CD14-positive monocyte (primary cell): ENCODE measurements around the gene GAL3ST2. TPM values are rescaled to one million over a fixed set of nuclear protein-coding genes. Genes with fewer than 3 reads are reported as not detected.

ENCODE experiments used
- DNase-seq, 3 donors: peaks; one replicate each; pipeline ENCODE4 v3.0.0-alpha.2; 2011 to 2022
- H2AFZ ChIP-seq: 2 replicates; pipeline ENCODE4 v1.6.0; 2012; ENCODE audit warnings: mild to moderate bottlenecking, low read depth, low read length, inconsistent platforms; ENCODE audit not compliant: insufficient read depth, poor library complexity, severe bottlenecking
- H3K27ac ChIP-seq, 2 donors: 1 replicate in 1 of 2; 2 replicates in 1 of 2; pipeline ENCODE4 v1.5.1; 2012 to 2013; ENCODE audit warnings: low read length in 2 of 2, control low read depth in 1 of 2, inconsistent platforms in 1 of 2, low read depth in 1 of 2, mild to moderate bottlenecking in 1 of 2
- H3K27me3 ChIP-seq, 2 donors: one replicate each; pipeline versions ENCODE4 v1.6.0 to v1.6.1; 2011 to 2013; ENCODE audit warnings: low read length in 2 of 2; ENCODE audit not compliant: control insufficient read depth in 2 of 2, insufficient read depth in 2 of 2
- H3K36me3 ChIP-seq, 2 donors: replicated peaks in 1 of 2; 1 replicate in 1 of 2; 2 replicates in 1 of 2; pipeline versions ENCODE4 v1.5.1 to v1.6.1; 2012 to 2013; ENCODE audit warnings: low read length in 2 of 2, control low read depth in 1 of 2, inconsistent platforms in 1 of 2, mild to moderate bottlenecking in 1 of 2; ENCODE audit not compliant: insufficient read depth in 2 of 2, control insufficient read depth in 1 of 2
- H3K4me1 ChIP-seq, 2 donors: 1 replicate in 1 of 2; 2 replicates in 1 of 2; pipeline versions ENCODE4 v1.5.1 to v1.6.1; 2012 to 2013; ENCODE audit warnings: low read length in 2 of 2, control low read depth in 1 of 2, inconsistent platforms in 1 of 2, mild to moderate bottlenecking in 1 of 2, moderate library complexity in 1 of 2; ENCODE audit not compliant: insufficient read depth in 2 of 2, control insufficient read depth in 1 of 2
- H3K4me2 ChIP-seq: replicated peaks from 2 replicates; pipeline ENCODE3; 2012; ENCODE audit warnings: low read length, moderate library complexity, mild to moderate bottlenecking; ENCODE audit not compliant: poor library complexity, severe bottlenecking; ENCODE audit errors: extremely low read depth
- H3K4me3 ChIP-seq, 3 experiments: fragments of 200-600 bp in 1 of 3; sonication (generic) in 1 of 3; replicated peaks in 1 of 3; 1 replicate in 2 of 3; 2 replicates in 1 of 3; pipeline ENCODE4 v1.5.1; 2011 to 2013; ENCODE audit warnings: low read length in 3 of 3, mild to moderate bottlenecking in 3 of 3, control low read depth in 2 of 3, low read depth in 2 of 3, inconsistent platforms in 1 of 3, moderate library complexity in 1 of 3
- H3K79me2 ChIP-seq: 2 replicates; pipeline ENCODE4 v1.6.0; 2012; ENCODE audit warnings: mild to moderate bottlenecking, control low read depth, inconsistent platforms, low read length, moderate library complexity; ENCODE audit not compliant: insufficient read depth
- H3K9ac ChIP-seq: 2 replicates; pipeline ENCODE4 v1.6.0; 2017; ENCODE audit warnings: low read length, mild to moderate bottlenecking; ENCODE audit not compliant: insufficient read depth, poor library complexity, severe bottlenecking
- H3K9me3 ChIP-seq, 2 donors: replicated peaks in 1 of 2; 1 replicate in 1 of 2; 2 replicates in 1 of 2; pipeline versions ENCODE4 v1.5.1 to v1.6.1; 2012 to 2013; ENCODE audit warnings: low read length in 2 of 2, control low read depth in 1 of 2; ENCODE audit not compliant: control insufficient read depth in 1 of 2, insufficient read depth in 1 of 2
- H4K20me1 ChIP-seq: 2 replicates; pipeline ENCODE4 v1.6.0; 2012; ENCODE audit warnings: mild to moderate bottlenecking, low read length, control low read depth, moderate library complexity; ENCODE audit not compliant: insufficient read depth
- H3K27ac Mint-ChIP-seq, 7 donors: one replicate each; pipeline ENCODE4 v1.8.0; 2020; ENCODE audit warnings: mild to moderate bottlenecking in 7 of 7, mixed read lengths in 7 of 7, moderate library complexity in 6 of 7, inconsistent platforms in 2 of 7
- H3K27me3 Mint-ChIP-seq, 3 donors: one replicate each; pipeline ENCODE4 v1.8.0; 2021 to 2022; ENCODE audit warnings: low read depth in 3 of 3, mild to moderate bottlenecking in 3 of 3, mixed read lengths in 3 of 3, moderate library complexity in 3 of 3, inconsistent platforms in 1 of 3
- H3K36me3 Mint-ChIP-seq, 2 donors: one replicate each; pipeline ENCODE4 v1.8.0; 2020; ENCODE audit warnings: mixed read lengths in 2 of 2, inconsistent platforms in 1 of 2, mild to moderate bottlenecking in 1 of 2
- H3K4me1 Mint-ChIP-seq: one replicate; pipeline ENCODE4 v1.8.0; 2020; ENCODE audit warnings: mild to moderate bottlenecking, mixed read lengths
- H3K4me3 Mint-ChIP-seq, 2 donors: one replicate each; pipeline ENCODE4 v1.8.0; 2020; ENCODE audit warnings: mild to moderate bottlenecking in 2 of 2, mixed read lengths in 2 of 2, moderate library complexity in 1 of 2
- H3K9me3 Mint-ChIP-seq, 7 donors: one replicate each; pipeline ENCODE4 v1.8.0; 2020 to 2022; ENCODE audit warnings: mixed read lengths in 7 of 7, mild to moderate bottlenecking in 6 of 7, moderate library complexity in 6 of 7, inconsistent platforms in 2 of 7
- WGBS: methylation state at CpG from one replicate; pipeline ENCODE4 v1.1.5; 2013; ENCODE audit warnings: missing lambda C conversion rate; ENCODE audit not compliant: insufficient coverage; 5-methylcytosine and 5-hydroxymethylcytosine counted together
- intact Hi-C, 2 donors: fragments of 100-400 bp; cut with micrococcal nuclease; formaldehyde crosslinking; loops; one replicate each; pipeline versions ENCODE4 v1.15.0 to v1.15.1; 2023
- polyA plus RNA-seq, 3 donors: library from polyadenylated mRNA; depleted of rRNA in 1 of 3; unstranded in 2 of 3; stranded (reverse) in 1 of 3; fragments of 300-500 nt in 2 of 3; fragments of >200 nt in 1 of 3; fragmentation: Illumina TruSeq in 2 of 3; gene quantifications; 1 replicate in 2 of 3; 2 replicates in 1 of 3; pipeline ENCODE4 v1.2.3, GENCODE V29; 2012 to 2021
- TF ChIP-seq, protein P1 (sequence below): fragments of 200-600 bp; IDR thresholded peaks from one replicate; pipeline ENCODE4 v1.8.0; 2022; ENCODE audit warnings: antibody characterized with exemption, mild to moderate bottlenecking

GAL3ST2 gene
- polyA plus RNA-seq, 3 donors = not detected

DNA sequence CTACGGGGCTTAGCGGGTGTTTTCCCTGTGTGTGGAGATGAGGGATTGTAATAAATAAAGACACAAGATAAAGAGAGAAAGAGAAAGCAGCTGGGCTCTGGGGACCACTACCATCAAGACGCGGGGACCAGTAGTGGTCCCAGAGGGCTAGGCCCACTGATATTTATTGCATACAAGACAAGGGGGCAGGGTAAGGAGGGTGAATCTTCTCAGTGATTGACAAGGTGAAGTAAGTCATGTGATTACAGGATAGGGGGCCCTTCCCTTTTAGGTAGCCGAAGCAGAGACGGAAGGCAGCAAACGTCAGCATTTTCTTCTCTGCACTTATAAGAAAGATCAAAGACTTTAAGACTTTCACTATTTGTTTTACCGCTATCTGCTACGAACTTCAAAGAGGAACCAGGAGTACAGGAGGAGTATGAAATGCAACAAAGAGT lies 4.5 kb upstream of the GAL3ST2 start:
- H3K36me3 Mint-ChIP-seq = no peaks in the 10 kb centered on the region
- H3K9me3 Mint-ChIP-seq = no peaks in the 10 kb centered on the region
- H3K4me1 Mint-ChIP-seq = peaks cover 5% of the 10 kb centered on the region
- no peak overlapping the region for H2AFZ ChIP-seq
- H3K4me3 Mint-ChIP-seq = no peak overlapping the region
- H3K79me2 ChIP-seq = no peaks in the 10 kb centered on the region
- peak overlapping the region in 2 of 7 donors; percentile 3 to 59 for H3K27ac Mint-ChIP-seq
- H3K27me3 Mint-ChIP-seq = peaks cover 6 to 21% (median 7%) of the 10 kb centered on the region in 3 donors
- H3K27me3 ChIP-seq = no peaks in the 10 kb centered on the region
- H3K4me2 ChIP-seq = no peak overlapping the region
- H3K27ac ChIP-seq = no peak overlapping the region
- no peaks in the 10 kb centered on the region for H3K36me3 ChIP-seq
- intact Hi-C loops = no loop called here
- no peak overlapping the region for H3K9ac ChIP-seq
- H3K9me3 ChIP-seq = no peaks in the 10 kb centered on the region
- H3K4me3 ChIP-seq = no peak overlapping the region
- H3K4me1 ChIP-seq = no peaks in the 10 kb centered on the region
- TF ChIP-seq, protein P1, sequence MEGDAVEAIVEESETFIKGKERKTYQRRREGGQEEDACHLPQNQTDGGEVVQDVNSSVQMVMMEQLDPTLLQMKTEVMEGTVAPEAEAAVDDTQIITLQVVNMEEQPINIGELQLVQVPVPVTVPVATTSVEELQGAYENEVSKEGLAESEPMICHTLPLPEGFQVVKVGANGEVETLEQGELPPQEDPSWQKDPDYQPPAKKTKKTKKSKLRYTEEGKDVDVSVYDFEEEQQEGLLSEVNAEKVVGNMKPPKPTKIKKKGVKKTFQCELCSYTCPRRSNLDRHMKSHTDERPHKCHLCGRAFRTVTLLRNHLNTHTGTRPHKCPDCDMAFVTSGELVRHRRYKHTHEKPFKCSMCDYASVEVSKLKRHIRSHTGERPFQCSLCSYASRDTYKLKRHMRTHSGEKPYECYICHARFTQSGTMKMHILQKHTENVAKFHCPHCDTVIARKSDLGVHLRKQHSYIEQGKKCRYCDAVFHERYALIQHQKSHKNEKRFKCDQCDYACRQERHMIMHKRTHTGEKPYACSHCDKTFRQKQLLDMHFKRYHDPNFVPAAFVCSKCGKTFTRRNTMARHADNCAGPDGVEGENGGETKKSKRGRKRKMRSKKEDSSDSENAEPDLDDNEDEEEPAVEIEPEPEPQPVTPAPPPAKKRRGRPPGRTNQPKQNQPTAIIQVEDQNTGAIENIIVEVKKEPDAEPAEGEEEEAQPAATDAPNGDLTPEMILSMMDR = no peak
- 85% methylated on average over 2 of the region's 9 CpGs for WGBS
- DNase-seq = no peak
- no peaks in the 10 kb centered on the region for H4K20me1 ChIP-seq

DNA sequence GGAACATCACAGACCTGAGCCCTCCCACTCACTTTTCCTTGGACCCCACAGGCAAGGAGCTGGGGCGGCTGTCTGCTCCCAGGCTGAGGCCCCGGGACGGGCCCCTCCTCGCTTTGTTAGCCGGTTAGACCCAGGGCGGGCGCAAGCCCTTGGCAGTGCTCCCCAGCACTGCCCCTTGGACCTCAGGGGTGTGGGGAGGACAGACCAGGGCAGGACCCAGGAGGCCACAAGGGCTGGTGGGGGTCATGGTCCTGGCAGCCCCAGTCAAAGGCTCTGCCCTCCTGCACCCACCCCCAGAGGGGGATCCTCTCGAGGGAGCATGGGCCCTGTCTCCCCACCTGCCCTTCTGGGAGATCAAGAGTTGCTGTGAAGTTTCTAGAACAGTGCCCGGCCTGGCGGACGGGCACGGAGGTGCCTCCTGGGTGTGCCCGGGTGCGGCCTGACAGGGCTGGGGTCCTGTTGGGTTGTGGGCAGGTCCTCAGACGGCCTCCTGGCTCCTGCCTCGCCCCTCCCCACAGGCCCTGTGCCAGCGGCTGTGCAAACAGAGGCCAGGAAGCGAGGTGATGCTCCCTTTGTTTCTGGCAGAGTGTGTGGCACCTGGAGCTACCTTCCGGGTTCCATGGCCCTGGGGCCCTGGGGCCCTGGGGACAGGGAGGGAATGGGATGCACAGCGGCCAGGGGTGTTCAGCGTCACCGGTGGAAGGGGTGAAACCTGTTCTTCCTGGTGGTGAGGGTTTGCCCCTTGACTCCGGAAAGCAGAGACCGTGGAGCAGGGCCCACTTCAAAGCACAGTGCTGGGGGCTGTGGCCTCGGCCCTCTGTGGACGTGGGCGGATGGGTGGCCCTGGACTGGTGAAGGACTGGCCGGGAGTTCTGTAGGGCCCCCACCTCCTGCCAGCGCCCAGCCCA lies 2.9 kb upstream of the GAL3ST2 start:
- H2AFZ ChIP-seq = no peak overlapping the region
- H3K4me1 ChIP-seq = no peaks in the 10 kb centered on the region
- Mint-ChIP-seq H3K27ac (peak overlapping the region in 1 of 7 donors; percentile 20), H3K9me3 (no peaks in the 10 kb centered on the region), H3K4me1 (peaks cover 5% of the 10 kb centered on the region), H3K27me3 (peaks cover 6 to 22% (median 7%) of the 10 kb centered on the region in 3 donors), H3K36me3 (no peaks in the 10 kb centered on the region), H3K4me3 (no peak overlapping the region)
- no peaks in the 10 kb centered on the region for H3K27me3 ChIP-seq
- no peak overlapping the region for H3K27ac ChIP-seq
- no peak overlapping the region for H3K4me3 ChIP-seq
- WGBS = 84% methylated on average over 29 of the region's 29 CpGs
- intact Hi-C loops = no loop called here
- DNase-seq = peak in 1 of 3 donors; percentile 2
- no peak overlapping the region for H3K4me2 ChIP-seq
- H3K9me3 ChIP-seq = no peaks in the 10 kb centered on the region
- H3K79me2 ChIP-seq = no peaks in the 10 kb centered on the region
- TF ChIP-seq, protein P1 = no peak
- H3K36me3 ChIP-seq = no peaks in the 10 kb centered on the region
- no peaks in the 10 kb centered on the region for H4K20me1 ChIP-seq
- no peak overlapping the region for H3K9ac ChIP-seq
